GM21390 (cell line): Measurements from ENCODE around the gene THBD.

Experiments used
- ATAC-seq: cut with Tn5 transposase; IDR thresholded peaks from one replicate; pipeline ENCODE4 v1.9.1; 2021; ENCODE audit not compliant: unreplicated experiment

Gene THBD

DNA sequence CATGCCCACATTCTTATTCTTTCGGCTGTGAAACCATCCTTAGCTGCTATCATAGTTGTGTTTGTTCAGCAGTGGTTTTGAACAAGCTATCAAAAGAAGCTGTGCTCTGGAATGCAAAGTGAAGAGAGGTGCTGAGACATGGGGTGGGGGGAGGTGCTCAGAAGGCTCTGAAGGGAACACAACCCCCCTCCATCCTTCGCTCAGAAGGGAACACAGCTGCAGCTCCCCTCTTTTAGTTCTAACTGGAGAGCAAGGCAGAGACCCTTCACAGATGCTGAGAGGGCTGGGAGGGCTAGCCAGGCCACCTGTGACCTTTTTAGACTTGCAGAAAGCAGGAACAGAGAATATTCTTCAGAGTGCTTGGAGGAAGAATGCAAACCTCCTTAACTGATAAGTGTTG, 32.0 kb downstream of the THBD start:
- no peak for ATAC-seq

GRCh38 chr20:23013429-23013828, 36.0 kb downstream of the THBD start:
- no peak for ATAC-seq

- no peak for ATAC-seq
These were observed 38.3 kb downstream of the THBD start for GRCh38 chr20:23011008-23011721.

GRCh38 chr20:23010096-23010495, 39.4 kb downstream of the THBD start:
- ATAC-seq = no peak

- no peak for ATAC-seq
These were observed 39.8 kb downstream of the THBD start for GRCh38 chr20:23009636-23010035.

DNA sequence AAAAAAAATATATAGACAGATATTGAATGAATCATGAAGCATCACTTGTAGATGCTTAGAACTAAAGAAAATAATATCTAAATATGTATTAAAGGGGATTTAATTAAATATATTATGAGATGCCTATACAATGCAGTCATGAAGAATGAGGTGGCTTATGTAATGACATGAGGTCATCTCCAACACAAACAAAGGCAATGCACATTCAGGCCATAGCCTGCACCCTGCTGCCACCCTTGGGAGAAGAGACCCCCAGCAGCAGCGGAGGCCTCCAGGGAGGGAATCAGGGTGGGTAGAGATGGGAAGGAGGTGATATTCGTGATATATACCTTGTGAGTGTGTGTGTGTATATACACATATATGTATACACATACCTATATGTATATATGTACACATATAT, 40.8 kb downstream of the THBD start:
- ATAC-seq = no peak

GRCh38 chr20:23007886-23008655, 41.4 kb downstream of the THBD start:
- no peak for ATAC-seq

DNA sequence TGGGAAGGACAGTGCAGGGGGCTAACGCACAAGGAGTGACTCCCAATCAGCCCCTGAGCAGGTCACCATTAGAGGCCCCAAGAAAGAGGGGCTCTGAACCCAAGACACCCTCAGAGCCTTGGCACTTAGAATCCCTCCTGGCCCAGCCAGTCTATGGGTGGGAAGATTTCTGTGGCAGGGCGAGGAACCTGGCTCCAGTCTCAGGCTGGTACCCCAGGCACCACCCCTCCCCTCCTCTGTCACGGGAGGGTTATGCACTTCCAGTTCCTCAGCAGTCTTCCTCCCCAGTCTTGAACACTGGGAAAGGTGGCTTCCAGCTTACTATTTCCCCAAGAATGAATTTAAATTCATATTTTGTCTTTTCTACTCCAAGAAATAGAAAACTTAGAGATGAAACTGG, 42.0 kb downstream of the THBD start:
- no peak for ATAC-seq

DNA sequence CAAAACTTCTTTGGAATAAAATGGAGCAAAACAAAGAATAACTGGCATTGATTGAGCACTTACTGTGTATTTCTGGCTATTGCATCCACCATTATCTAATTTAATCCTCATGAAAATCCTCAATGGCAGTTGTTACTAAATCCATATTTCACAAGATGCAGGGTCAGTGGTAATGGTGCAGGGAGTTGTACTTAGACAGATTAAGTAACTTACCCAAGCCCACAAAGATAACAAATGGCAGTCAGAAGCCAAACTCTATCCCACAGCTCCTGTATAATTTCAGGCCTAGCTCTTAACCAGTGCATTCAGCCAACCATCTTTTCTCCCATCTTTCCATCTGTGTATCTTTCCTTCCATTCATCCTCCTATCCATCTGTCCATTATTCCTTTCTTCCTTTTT, 43.7 kb downstream of the THBD start:
- no peak for ATAC-seq

DNA sequence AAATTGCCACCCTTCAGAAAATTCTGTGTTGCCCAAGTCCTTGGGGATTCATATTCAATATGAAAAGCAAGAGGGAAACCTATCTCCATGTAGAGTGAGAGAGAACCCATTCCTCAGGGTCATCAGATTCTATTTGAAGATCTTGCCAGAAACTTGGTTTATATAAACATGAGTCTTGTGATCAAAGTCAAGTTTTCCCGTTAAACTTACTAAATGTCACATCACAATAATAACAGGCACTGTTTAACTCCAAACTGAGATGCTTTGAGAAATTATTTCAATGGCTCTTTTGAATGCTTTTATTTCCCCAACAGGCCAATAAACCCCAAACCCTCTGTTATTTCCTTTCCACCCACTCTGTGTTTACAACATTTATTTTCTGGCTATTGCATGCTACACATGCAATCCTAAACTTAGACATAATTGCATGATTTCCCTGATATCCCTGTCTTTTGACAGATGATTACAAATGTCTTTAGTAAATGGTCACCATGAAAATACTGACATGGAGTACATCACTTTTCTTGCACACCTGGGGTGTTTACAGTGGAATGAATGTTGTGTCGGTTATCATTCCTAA, 45.5 kb downstream of the THBD start:
- no peak for ATAC-seq

- ATAC-seq = no peak
These were observed 46.3 kb downstream of the THBD start for GRCh38 chr20:23003077-23003635.

GRCh38 chr20:23002276-23002675, 47.2 kb downstream of the THBD start:
- no peak for ATAC-seq

- ATAC-seq = no peak
These were observed 49.1 kb downstream of the THBD start for GRCh38 chr20:23000232-23000947.

DNA sequence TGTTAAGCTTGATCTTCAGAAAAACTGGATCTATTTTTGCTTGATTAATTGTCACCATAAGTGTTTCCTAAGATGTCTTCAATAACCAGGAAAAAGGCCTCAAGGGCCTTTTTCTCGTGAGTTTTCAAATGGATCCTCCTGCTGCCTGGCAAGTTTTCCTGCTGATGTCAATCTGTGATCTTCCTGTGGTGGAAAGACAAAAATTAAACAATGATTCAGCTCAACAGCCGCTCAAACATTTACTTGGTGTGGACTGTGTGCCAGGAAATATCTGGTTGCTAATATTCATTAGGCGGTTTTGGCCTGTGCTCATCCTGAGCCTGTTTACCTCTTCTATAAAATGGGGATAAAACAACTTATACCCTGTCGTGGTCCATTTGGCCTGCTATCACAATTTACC, 49.7 kb downstream of the THBD start:
- no peak for ATAC-seq

- ATAC-seq = no peak
These were observed 51.0 kb downstream of the THBD start for GRCh38 chr20:22998476-22998875.

GRCh38 chr20:22995923-22996322, 53.5 kb downstream of the THBD start:
- ATAC-seq = no peak
